Measurements from ENCODE around the gene SIN3A.
"Not testable (repeated sequence)": the region's sequence is repeated elsewhere in the genome, so short reads cannot be mapped to it uniquely, and the experiment has no call there.

Gene SIN3A

GRCh38 chr15:75450307-75451201, 936 bp downstream of the SIN3A start:
- Histone ChIP-seq H3K4me3 (peak overlapping the region; percentile 91), H3K27ac (peak overlapping the region; percentile 91 to 100)
- peak; percentile 100 for DNase-seq (ENCODE audit: low spot score)
- TF ChIP-seq CTCF (IDR thresholded peaks at IDR 0.05): no peak

GRCh38 chr15:75449585-75450306, 1.7 kb downstream of the SIN3A start:
- DNase-seq (ENCODE audit: low spot score): no peak

GRCh38 chr15:75448171-75448570, 3.3 kb downstream of the SIN3A start:
- not testable (repeated sequence) for DNase-seq (ENCODE audit: low spot score); H3K4me3 ChIP-seq; H3K27ac ChIP-seq

More at GRCh38 chr15:75449585-75450306, 1.7 kb downstream of the SIN3A start:
- Histone ChIP-seq H3K27ac (peak overlapping the region in 1 of 2 donors; percentile 100), H3K4me3 (peak overlapping the region; percentile 91)
- TF ChIP-seq CTCF (IDR thresholded peaks at IDR 0.05): no peak

- Histone ChIP-seq H3K27ac (no peak overlapping the region), H3K4me3 (no peak overlapping the region)
- TF ChIP-seq CTCF (IDR thresholded peaks at IDR 0.05): no peak
- no peak for DNase-seq (ENCODE audit: low spot score)
Measured at GRCh38 chr15:75446151-75446550, 5.3 kb downstream of the SIN3A start.

GRCh38 chr15:75445324-75445723, 6.2 kb downstream of the SIN3A start:
- H3K27ac ChIP-seq; H3K4me3 ChIP-seq; DNase-seq (ENCODE audit: low spot score): not testable (repeated sequence)

GRCh38 chr15:75443972-75444453, 7.5 kb downstream of the SIN3A start:
- H3K27ac ChIP-seq; H3K4me3 ChIP-seq; DNase-seq (ENCODE audit: low spot score): not testable (repeated sequence)

- no peak overlapping the region for H3K27ac ChIP-seq
- H3K4me3 ChIP-seq: no peak overlapping the region
- DNase-seq (ENCODE audit: low spot score): no peak
- TF ChIP-seq CTCF (IDR thresholded peaks at IDR 0.05): no peak
Measured at GRCh38 chr15:75437721-75438120, 13.8 kb downstream of the SIN3A start.

GRCh38 chr15:75436881-75437280, 14.6 kb downstream of the SIN3A start:
- no peak overlapping the region for H3K27ac ChIP-seq
- no peak for TF ChIP-seq CTCF (IDR thresholded peaks at IDR 0.05)
- no peak for DNase-seq (ENCODE audit: low spot score)
- no peak overlapping the region for H3K4me3 ChIP-seq

Measured in coronary artery (tissue), 2 donors.